ENCODE data around the gene MIDN. TPM values are rescaled to one million over a fixed set of nuclear protein-coding genes. Genes with fewer than 3 reads are reported as not detected.

Gene MIDN
- total and polyA plus RNA-seq, 8 donors: 17.0 to 118 (median 33.2) TPM

GRCh38 chr19:1234051-1234954 is 14.1 kb upstream of the MIDN start:
- Histone ChIP-seq H3K27me3 (peaks cover 0 to 33% (median 11%) of the 10 kb centered on the region in 3 donors), H3K4me1 (peaks cover 49 to 74% (median 68%) of the 10 kb centered on the region in 4 donors), H3K9me3 (no peaks in the 10 kb centered on the region), H3K36me3 (peaks cover 0 to 6% (median 0%) of the 10 kb centered on the region in 4 donors), H3K27ac (no peak overlapping the region), H3K4me3 (no peak overlapping the region)
- no peak for TF ChIP-seq EP300 (IDR thresholded peaks at IDR 0.05)
- TF ChIP-seq CTCF (IDR thresholded peaks at IDR 0.05): no peak
- no peak for TF ChIP-seq POLR2AphosphoS5 (IDR thresholded peaks at IDR 0.05)
- no peak for TF ChIP-seq POLR2A (IDR thresholded peaks at IDR 0.05)
- whole genome bisulfite sequencing, 5 donors: 82 to 90% (median 86%) methylated on average over 27 to 45 of the region's 45 CpGs
- no peak for DNase-seq
- intact Hi-C loops (cut with DNase I; ENCODE audit: low total_unique reads): no loop called here

GRCh38 chr19:1234955-1235380 is 13.4 kb upstream of the MIDN start:
- Histone ChIP-seq H3K36me3 (peaks cover 0 to 6% (median 0%) of the 10 kb centered on the region in 4 donors), H3K27me3 (peaks cover 0 to 33% (median 11%) of the 10 kb centered on the region in 3 donors), H3K4me1 (peaks cover 49 to 80% (median 74%) of the 10 kb centered on the region in 4 donors), H3K4me3 (no peak overlapping the region), H3K27ac (no peak overlapping the region), H3K9me3 (no peaks in the 10 kb centered on the region)
- DNase-seq: no peak
- WGBS, 5 donors: 89 to 94% (median 94%) methylated on average over 30 to 43 of the region's 43 CpGs
- TF ChIP-seq POLR2A (IDR thresholded peaks at IDR 0.05) (no peak), CTCF (IDR thresholded peaks at IDR 0.05) (no peak), EP300 (IDR thresholded peaks at IDR 0.05) (no peak), POLR2AphosphoS5 (IDR thresholded peaks at IDR 0.05) (no peak)
- intact Hi-C loops (cut with DNase I; ENCODE audit: low total_unique reads): no loop called here

- Histone ChIP-seq H3K36me3 (peaks cover 0 to 6% (median 0%) of the 10 kb centered on the region in 4 donors), H3K27ac (no peak overlapping the region), H3K27me3 (peaks cover 0 to 33% (median 11%) of the 10 kb centered on the region in 3 donors), H3K4me3 (peak overlapping the region in 1 of 4 donors; percentile 66), H3K9me3 (no peaks in the 10 kb centered on the region), H3K4me1 (peaks cover 49 to 82% (median 77%) of the 10 kb centered on the region in 4 donors)
- DNase-seq: peak in 1 of 2 donors; percentile 43
- intact Hi-C loops (cut with DNase I; ENCODE audit: low total_unique reads): no loop called here
- 58 to 78% (median 69%) methylated on average over 16 to 39 of the region's 39 CpGs for WGBS, 5 donors
- no peak for TF ChIP-seq POLR2AphosphoS5 (IDR thresholded peaks at IDR 0.05)
- TF ChIP-seq EP300 (IDR thresholded peaks at IDR 0.05): no peak
- TF ChIP-seq POLR2A (IDR thresholded peaks at IDR 0.05): no peak
- TF ChIP-seq CTCF (IDR thresholded peaks at IDR 0.05): no peak
Observed at GRCh38 chr19:1235625-1236538, 12.5 kb upstream of the MIDN start.

- intact Hi-C loops (cut with DNase I; ENCODE audit: low total_unique reads): no loop called here
- WGBS, 5 donors: 8 to 45% (median 15%) methylated on average over 9 to 39 of the region's 42 CpGs
- Histone ChIP-seq H3K4me1 (peaks cover 52 to 81% (median 76%) of the 10 kb centered on the region in 4 donors), H3K27ac (peak overlapping the region in 2 of 5 donors; percentile 27 to 100), H3K9me3 (no peaks in the 10 kb centered on the region), H3K36me3 (peaks cover 0 to 6% (median 0%) of the 10 kb centered on the region in 4 donors), H3K4me3 (peak overlapping the region; percentile 42 to 66 (median 56)), H3K27me3 (peaks cover 0 to 33% (median 11%) of the 10 kb centered on the region in 3 donors)
- TF ChIP-seq EP300 (IDR thresholded peaks at IDR 0.05): no peak
- no peak for TF ChIP-seq POLR2A (IDR thresholded peaks at IDR 0.05)
- no peak for TF ChIP-seq CTCF (IDR thresholded peaks at IDR 0.05)
- TF ChIP-seq POLR2AphosphoS5 (IDR thresholded peaks at IDR 0.05): no peak
- peak in 1 of 2 donors; percentile 56 for DNase-seq
Observed at GRCh38 chr19:1236576-1236975, 11.8 kb upstream of the MIDN start.
